Suppressor macrophage treated with lipopolysaccharide for 1 hour (primary cell): ENCODE measurements around the gene KLB.
"Not testable (repeated sequence)": the region's sequence is repeated elsewhere in the genome, so short reads cannot be mapped to it uniquely, and the experiment has no call there.

Source experiments
- DNase-seq, 3 donors: peaks; one replicate each; pipeline ENCODE4 v3.0.0-alpha.2; 2020 to 2022

Gene KLB

GRCh38 chr4:39427520-39428114 lies 20.9 kb downstream of the KLB start:
- no peak for DNase-seq

GRCh38 chr4:39429476-39430334 lies 23.0 kb downstream of the KLB start:
- DNase-seq = no peak

- DNase-seq = no peak
These were observed 27.3 kb downstream of the KLB start for GRCh38 chr4:39433878-39434492.

GRCh38 chr4:39435659-39436563 lies 29.2 kb downstream of the KLB start:
- DNase-seq = no peak

DNA sequence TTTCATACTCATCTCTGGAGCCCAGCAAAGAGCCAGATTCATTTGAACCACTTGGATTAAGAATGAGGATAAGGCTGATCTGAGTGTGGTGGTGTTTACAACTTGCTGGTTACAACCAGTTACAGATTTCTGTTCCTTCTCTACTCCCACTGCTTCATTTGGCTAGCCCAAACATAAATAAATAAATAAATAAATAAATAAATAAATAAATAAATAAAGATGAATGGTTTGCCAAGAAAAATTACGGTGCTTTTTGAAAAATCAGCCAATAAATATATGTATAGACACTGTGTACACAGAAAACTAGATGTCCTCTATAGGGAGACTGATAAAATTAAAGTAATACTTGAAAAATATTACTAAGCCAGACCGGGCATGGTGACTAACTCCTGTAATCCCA lies 34.9 kb downstream of the KLB start:
- no peak for DNase-seq

DNA sequence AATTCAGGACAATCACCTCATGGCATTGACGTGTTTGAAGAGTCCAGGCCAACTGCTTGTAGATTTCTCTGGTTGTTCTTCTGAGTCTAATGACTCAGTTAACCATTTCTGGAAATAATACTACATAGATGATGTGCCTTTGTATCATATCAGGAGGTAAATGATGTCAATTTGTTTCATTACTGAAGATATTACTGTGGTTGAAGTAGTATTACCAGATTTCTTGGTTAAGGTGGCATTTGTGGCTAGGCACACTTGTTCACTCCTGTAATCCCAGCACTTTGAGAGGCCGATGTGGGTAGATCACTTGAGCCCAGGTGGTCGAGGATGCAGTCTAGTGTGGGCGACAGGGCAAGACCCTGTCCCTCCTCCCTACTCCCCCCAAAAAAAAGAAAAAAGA lies 36.3 kb downstream of the KLB start:
- no peak for DNase-seq

DNA sequence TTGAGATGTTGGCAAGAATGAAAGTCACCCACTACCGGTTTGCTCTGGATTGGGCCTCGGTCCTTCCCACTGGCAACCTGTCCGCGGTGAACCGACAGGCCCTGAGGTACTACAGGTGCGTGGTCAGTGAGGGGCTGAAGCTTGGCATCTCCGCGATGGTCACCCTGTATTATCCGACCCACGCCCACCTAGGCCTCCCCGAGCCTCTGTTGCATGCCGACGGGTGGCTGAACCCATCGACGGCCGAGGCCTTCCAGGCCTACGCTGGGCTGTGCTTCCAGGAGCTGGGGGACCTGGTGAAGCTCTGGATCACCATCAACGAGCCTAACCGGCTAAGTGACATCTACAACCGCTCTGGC lies 39.7 kb downstream of the KLB start:
- DNase-seq = no peak

- DNase-seq = peak; percentile 78 to 89 (median 80)
These were observed 40.3 kb downstream of the KLB start for GRCh38 chr4:39446842-39447573.

- DNase-seq = no peak
These were observed 43.9 kb downstream of the KLB start for GRCh38 chr4:39450618-39451017.

GRCh38 chr4:39451423-39452023 lies 44.8 kb downstream of the KLB start:
- no peak for DNase-seq

DNA sequence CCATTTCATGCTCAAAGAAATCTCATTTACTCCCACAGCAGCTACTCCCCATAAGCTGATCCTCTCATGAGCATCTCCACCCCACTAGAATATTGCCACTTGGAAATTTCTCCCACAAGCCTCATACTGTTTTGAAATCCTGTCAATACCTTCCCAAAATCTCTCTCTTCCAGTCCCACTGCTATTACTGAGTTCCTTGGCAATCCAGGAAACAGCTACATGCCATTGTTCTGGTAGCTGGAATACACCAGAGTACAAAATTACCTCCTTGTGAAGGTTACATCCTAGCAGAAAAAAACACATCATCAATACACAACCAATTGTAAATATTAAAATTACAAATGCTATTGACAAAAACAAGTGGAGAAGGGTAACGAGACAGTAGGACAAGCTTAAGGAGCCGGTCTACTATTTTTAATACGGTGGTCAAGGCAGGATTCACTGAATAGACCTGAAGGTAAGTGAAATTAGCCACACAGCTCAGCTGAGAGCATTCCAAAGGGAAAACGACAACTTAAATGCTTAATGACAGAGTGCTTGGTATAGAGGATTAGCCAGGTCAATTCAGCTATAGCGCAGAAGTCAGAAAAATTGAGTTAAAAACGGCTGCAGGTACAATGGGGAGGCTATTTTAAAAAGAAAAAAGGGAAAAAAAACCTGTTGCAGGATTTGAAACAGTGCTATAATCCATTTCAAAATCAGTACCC lies 45.6 kb downstream of the KLB start:
- no peak for DNase-seq

- DNase-seq = no peak
These were observed 46.3 kb downstream of the KLB start for GRCh38 chr4:39452860-39453587.

GRCh38 chr4:39453738-39454137 lies 47.0 kb downstream of the KLB start:
- no peak for DNase-seq

DNA sequence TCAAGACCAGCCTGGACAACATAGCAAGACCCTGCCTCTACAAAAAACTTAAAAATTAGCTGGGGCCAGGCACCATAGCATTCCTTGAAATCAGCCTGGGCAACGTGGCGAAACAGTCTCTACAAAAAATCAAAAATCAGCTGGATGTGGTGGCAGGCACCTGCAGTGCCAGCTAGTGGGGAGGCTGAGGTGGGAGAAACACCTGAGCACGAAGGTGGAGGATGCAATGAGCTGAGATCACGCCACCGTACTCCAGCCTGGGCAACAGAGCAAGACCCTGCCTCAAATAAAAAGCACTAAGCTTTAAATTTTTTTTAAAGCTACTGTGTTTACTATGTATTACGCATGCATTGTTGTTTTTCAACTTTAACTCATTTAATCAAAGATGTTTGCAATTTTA lies 48.8 kb downstream of the KLB start:
- no peak for DNase-seq

DNA sequence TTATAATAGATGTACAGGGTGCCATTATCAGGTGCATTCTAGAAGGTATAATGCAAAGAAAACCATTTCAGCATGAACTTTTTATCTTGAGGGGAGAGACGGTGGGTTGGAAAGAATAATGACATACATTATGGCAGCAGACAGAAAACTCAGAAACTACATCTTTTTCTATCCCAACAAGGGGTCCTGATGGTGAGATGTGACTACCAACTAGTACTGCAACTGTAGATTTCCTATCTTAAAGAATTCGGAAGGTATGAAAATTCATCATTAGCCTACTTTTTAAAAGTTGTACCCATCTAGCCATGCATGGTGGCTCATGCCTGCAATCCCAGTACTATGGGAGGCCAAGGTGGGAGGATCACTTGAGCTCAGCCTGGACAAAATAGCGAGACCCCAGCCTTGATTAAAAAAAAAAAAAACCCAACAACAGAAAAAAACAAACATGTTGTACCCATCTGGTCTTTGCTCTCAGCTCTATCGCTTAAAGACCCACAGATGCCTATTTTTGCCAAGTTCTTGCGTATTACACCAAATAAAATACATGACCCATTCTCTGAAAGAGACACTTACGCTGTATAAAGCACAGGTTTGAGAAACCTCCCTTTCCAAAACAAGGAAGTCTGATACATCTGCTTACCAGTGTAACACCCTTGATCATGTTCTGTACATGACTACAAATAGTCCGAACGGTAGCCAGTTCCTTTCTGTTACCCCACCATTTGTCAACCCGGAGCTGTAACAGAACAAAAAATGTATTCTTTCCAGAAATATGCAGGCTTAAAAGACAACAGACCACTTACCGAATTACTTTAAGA lies 50.4 kb downstream of the KLB start:
- no peak for DNase-seq

DNA sequence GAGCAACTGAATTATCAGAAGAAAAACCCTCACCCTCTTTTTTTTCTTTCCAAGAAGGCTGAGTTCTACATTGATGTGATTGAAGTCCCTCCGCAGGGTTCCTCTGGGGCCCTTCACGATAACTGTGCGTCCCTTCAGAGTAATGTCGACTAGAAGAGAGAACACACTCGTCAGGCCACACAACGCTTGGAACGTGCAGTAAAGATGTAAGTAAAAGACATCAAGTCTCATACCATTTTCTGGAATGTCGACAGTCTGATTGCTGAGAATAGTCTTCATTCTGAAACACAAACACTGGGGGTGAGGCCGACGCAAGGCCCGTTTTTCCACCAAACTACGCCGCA lies 51.4 kb downstream of the KLB start:
- DNase-seq = not testable (repeated sequence)

- DNase-seq = peak; percentile 98 to 99 (median 99)
These were observed 52.0 kb downstream of the KLB start, which contains the start of the genes LIAS and RPL9 for GRCh38 chr4:39458505-39459300. LIAS (plus strand) TSS chr4:39459056; CDS start chr4:39459118, 62 bp downstream. RPL9 (minus strand) TSS chr4:39458922; CDS start chr4:39458439, 483 bp downstream.

DNA sequence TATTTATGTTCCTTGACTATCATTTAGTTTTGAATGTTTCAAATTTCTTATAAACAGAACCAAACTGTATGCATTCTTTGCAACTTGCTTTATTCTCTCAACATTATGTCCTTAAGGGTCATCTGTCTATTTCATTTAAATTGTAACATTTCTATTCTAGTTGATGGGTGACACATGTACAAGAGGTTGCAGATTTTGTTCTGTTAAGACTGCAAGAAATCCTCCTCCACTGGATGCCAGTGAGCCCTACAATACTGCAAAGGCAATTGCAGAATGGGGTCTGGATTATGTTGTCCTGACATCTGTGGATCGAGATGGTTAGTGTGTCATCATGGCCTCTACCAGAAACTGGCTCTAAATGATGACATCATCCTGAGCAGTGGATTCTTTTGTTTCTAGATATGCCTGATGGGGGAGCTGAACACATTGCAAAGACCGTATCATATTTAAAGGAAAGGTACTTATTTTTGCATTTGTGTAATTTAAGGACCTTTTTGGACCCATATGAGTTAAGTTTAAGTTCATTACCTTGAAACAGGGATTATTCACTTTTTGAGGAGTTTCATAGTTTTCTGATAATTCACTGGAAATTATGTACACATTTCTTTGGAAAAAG lies 58.3 kb downstream of the KLB start:
- DNase-seq = peak; percentile 21 to 48 (median 33)
